Chondrocyte (in vitro differentiated cells): Measurements from ENCODE around the gene RPS6KA1. TPM values are rescaled to one million over a fixed set of nuclear protein-coding genes. Genes with fewer than 3 reads are reported as not detected.

ENCODE experiments used
- DNase-seq: peaks from one replicate; pipeline ENCODE4 v3.0.0; 2021; ENCODE audit warnings: mixed read lengths, low spot score
- H3K27ac Mint-ChIP-seq: one replicate; pipeline ENCODE4 v1.8.0; 2021; ENCODE audit warnings: mild to moderate bottlenecking, moderate library complexity, mixed read lengths; ENCODE audit not compliant: unreplicated experiment
- H3K27me3 Mint-ChIP-seq: 2 replicates; pipeline ENCODE4 v1.8.0; 2021; ENCODE audit warnings: low read depth, mixed read lengths
- H3K36me3 Mint-ChIP-seq: 2 replicates; pipeline ENCODE4 v1.8.0; 2021; ENCODE audit warnings: low read depth, mixed read lengths
- H3K4me1 Mint-ChIP-seq: 2 replicates; pipeline ENCODE4 v1.8.0; 2021; ENCODE audit warnings: low read depth, mild to moderate bottlenecking, mixed read lengths
- H3K4me3 Mint-ChIP-seq: one replicate; pipeline ENCODE4 v1.8.0; 2021; ENCODE audit warnings: mild to moderate bottlenecking, moderate library complexity, mixed read lengths; ENCODE audit not compliant: unreplicated experiment
- H3K9me3 Mint-ChIP-seq: 2 replicates; pipeline ENCODE4 v1.8.0; 2021; ENCODE audit warnings: low read depth, mixed read lengths
- total RNA-seq: library from RNA; stranded (reverse); gene quantifications from 3 replicates; pipeline ENCODE4 v1.2.1, GENCODE V29; 2021
- TF ChIP-seq, protein P1 (sequence below): fragments of 200-600 bp; sonication (generic); IDR thresholded peaks from 2 replicates; pipeline ENCODE4 v1.5.0; 2021; ENCODE audit warnings: antibody characterized with exemption, mild to moderate bottlenecking, moderate library complexity

Gene RPS6KA1
- total RNA-seq, 1 donor from 2014 or later, result 4.4 TPM

DNA sequence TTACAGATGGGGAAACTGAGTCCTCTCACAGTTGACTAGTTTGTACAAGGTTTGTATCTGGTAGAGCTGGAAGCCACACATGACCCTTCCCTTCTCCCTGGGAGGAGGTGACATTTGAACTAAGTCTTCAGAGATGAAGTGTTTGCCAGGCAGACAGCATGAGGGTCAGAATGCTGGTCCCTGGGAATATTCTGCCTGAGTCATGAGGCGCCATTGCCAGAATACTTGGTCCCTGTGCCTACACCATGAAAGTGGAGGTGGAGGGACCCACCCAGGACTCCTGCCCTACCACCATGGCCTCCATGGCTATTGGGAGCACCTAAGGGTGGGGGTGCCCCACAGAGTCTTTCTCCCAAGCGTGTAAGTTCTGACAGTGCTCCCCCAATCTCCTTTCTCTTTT lies 7.0 kb downstream of the RPS6KA1 start:
- DNase-seq, result no peak
- Mint-ChIP-seq H3K4me3 (no peak overlapping the region), H3K36me3 (no peaks in the 10 kb centered on the region), H3K4me1 (peaks cover 2% of the 10 kb centered on the region), H3K27me3 (no peaks in the 10 kb centered on the region), H3K27ac (no peak overlapping the region), H3K9me3 (no peaks in the 10 kb centered on the region)
- TF ChIP-seq, protein P1, sequence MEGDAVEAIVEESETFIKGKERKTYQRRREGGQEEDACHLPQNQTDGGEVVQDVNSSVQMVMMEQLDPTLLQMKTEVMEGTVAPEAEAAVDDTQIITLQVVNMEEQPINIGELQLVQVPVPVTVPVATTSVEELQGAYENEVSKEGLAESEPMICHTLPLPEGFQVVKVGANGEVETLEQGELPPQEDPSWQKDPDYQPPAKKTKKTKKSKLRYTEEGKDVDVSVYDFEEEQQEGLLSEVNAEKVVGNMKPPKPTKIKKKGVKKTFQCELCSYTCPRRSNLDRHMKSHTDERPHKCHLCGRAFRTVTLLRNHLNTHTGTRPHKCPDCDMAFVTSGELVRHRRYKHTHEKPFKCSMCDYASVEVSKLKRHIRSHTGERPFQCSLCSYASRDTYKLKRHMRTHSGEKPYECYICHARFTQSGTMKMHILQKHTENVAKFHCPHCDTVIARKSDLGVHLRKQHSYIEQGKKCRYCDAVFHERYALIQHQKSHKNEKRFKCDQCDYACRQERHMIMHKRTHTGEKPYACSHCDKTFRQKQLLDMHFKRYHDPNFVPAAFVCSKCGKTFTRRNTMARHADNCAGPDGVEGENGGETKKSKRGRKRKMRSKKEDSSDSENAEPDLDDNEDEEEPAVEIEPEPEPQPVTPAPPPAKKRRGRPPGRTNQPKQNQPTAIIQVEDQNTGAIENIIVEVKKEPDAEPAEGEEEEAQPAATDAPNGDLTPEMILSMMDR, result no peak

- no peak for DNase-seq
- Mint-ChIP-seq H3K4me3 (no peak overlapping the region), H3K9me3 (no peaks in the 10 kb centered on the region), H3K36me3 (no peaks in the 10 kb centered on the region), H3K4me1 (peaks cover 2% of the 10 kb centered on the region), H3K27me3 (no peaks in the 10 kb centered on the region), H3K27ac (no peak overlapping the region)
- TF ChIP-seq, protein P1, result peak; percentile 49
Measured at GRCh38 chr1:26537951-26538352, 8.4 kb downstream of the RPS6KA1 start.

GRCh38 chr1:26538480-26539412 lies 9.2 kb downstream of the RPS6KA1 start:
- Mint-ChIP-seq H3K27me3 (no peaks in the 10 kb centered on the region), H3K9me3 (no peaks in the 10 kb centered on the region), H3K4me1 (peaks cover 2% of the 10 kb centered on the region), H3K27ac (peak overlapping the region; percentile 28), H3K4me3 (no peak overlapping the region), H3K36me3 (no peaks in the 10 kb centered on the region)
- no peak for DNase-seq
- TF ChIP-seq, protein P1, result peak; percentile 68

GRCh38 chr1:26539722-26540121 lies 10.2 kb downstream of the RPS6KA1 start:
- no peak for DNase-seq
- peaks cover 2% of the 10 kb centered on the region for H3K4me1 Mint-ChIP-seq
- H3K36me3 Mint-ChIP-seq, result no peaks in the 10 kb centered on the region
- TF ChIP-seq, protein P1, result no peak
- no peaks in the 10 kb centered on the region for H3K27me3 Mint-ChIP-seq
- no peaks in the 10 kb centered on the region for H3K9me3 Mint-ChIP-seq
- H3K4me3 Mint-ChIP-seq, result no peak overlapping the region
- no peak overlapping the region for H3K27ac Mint-ChIP-seq

DNA sequence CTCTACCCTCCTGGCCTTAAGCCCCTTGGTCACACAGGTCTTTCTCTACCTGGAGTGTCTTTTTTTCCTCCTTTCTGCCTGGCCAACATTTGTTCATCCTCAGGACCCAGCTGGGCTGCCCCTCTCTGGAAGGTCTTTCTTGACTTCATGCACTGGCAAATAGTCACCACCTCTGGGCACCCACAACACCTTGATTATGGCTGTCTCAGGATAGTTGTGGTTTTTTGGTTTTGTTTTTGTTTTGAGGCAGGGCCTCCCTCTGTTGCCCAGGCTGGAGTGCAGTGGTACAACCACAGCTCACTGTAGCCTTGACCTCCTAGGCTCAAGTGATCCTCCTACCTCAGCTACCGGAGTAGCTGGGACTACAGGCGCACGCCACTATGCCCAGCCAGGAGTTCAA lies 10.8 kb downstream of the RPS6KA1 start:
- H3K36me3 Mint-ChIP-seq, result no peaks in the 10 kb centered on the region
- no peaks in the 10 kb centered on the region for H3K27me3 Mint-ChIP-seq
- peaks cover 2% of the 10 kb centered on the region for H3K4me1 Mint-ChIP-seq
- no peak overlapping the region for H3K27ac Mint-ChIP-seq
- H3K4me3 Mint-ChIP-seq, result no peak overlapping the region
- H3K9me3 Mint-ChIP-seq, result no peaks in the 10 kb centered on the region
- TF ChIP-seq, protein P1, result no peak
- DNase-seq, result no peak
